ENCODE data around the gene CADM1. TPM values are rescaled to one million over a fixed set of nuclear protein-coding genes. Genes with fewer than 3 reads are reported as not detected.

The CADM1 gene
- total and polyA plus RNA-seq, 10 of the 15 experiments (the other 5 are each of a cell fraction or from before 2014, with no cell fraction given) = 0.03 to 0.48 (median 0.15) TPM; not detected in 3

DNA sequence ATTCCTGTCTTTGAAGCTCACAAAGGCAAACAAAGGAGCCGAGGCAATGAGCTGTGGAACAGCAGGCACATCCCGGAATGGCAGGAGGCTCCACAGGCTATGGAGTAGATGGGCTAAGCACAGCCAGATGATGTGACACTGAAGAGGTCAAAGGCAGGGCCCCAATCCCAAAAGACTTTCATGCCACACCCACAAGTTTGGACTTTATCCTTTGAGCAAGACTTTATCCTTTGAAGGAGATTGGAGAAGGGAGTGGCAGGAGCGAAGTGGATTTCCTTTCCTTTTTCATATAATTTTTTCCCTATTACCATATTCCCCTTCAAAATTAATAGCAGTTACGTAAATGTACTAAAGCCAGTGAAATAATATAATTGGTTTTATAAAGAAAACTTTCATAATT lies 379.4 kb downstream of the CADM1 start (continued):
- TF ChIP-seq, protein P1, sequence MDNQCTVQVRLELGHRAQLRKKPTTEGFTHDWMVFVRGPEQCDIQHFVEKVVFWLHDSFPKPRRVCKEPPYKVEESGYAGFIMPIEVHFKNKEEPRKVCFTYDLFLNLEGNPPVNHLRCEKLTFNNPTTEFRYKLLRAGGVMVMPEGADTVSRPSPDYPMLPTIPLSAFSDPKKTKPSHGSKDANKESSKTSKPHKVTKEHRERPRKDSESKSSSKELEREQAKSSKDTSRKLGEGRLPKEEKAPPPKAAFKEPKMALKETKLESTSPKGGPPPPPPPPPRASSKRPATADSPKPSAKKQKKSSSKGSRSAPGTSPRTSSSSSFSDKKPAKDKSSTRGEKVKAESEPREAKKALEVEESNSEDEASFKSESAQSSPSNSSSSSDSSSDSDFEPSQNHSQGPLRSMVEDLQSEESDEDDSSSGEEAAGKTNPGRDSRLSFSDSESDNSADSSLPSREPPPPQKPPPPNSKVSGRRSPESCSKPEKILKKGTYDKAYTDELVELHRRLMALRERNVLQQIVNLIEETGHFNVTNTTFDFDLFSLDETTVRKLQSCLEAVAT (IDR thresholded peaks at IDR 0.05) = no peak
- TF ChIP-seq STAT1 (conservative IDR thresholded peaks at IDR 0.05) (no peak), E2F4 (IDR thresholded peaks at IDR 0.05; ENCODE audit: low read depth, low read length) (no peak)

GRCh38 chr11:115123641-115124040 lies 380.6 kb downstream of the CADM1 start:
- ATAC-seq (no peak), DNase-seq (ENCODE audit: low read depth, low spot score) (no peak), FAIRE-seq (no peak)
- no peak overlapping the region for H3K27ac ChIP-seq (ENCODE audit: control insufficient read depth, insufficient read depth)
- ChIA-PET RAD21 (ENCODE audit: unreplicated experiment) (no interaction called here), CTCF (no interaction called here), SMC1A (ENCODE audit: uncharacterized antibody, unreplicated experiment) (no interaction called here), POLR2A (no interaction called here)
- TF ChIP-seq RCOR1 (conservative IDR thresholded peaks at IDR 0.05; ENCODE audit: low read depth, low read length) (no peak), EED (IDR thresholded peaks at IDR 0.05; ENCODE audit: low read depth) (no peak), KAT2A (conservative IDR thresholded peaks at IDR 0.05; ENCODE audit: control insufficient read depth, low read depth, low read length) (no peak), GABPA (IDR thresholded peaks at IDR 0.05; ENCODE audit: low read depth) (no peak), NR2C1 (IDR thresholded peaks at IDR 0.05) (no peak), FOXK2 (IDR thresholded peaks at IDR 0.05) (no peak), PAX8 (IDR thresholded peaks at IDR 0.05) (no peak), RFX5 (IDR thresholded peaks at IDR 0.05; ENCODE audit: low read depth, low read length) (no peak), CHD1 (IDR thresholded peaks at IDR 0.05; ENCODE audit: low read depth, low read length) (no peak), NR2F1 (conservative IDR thresholded peaks at IDR 0.05) (no peak), TCF7 (IDR thresholded peaks at IDR 0.05; ENCODE audit: borderline replicate concordance) (no peak), SIX5 (IDR thresholded peaks at IDR 0.05; ENCODE audit: low read depth, low read length, severe bottlenecking) (no peak), EGR1 (IDR thresholded peaks at IDR 0.05; ENCODE audit: borderline replicate concordance in 1 of 2, low read depth in 2 of 2, low read length in 2 of 2) (no peak), CBX3 (IDR thresholded peaks at IDR 0.05; ENCODE audit: borderline replicate concordance, low read depth) (no peak)
- H3K27me3 ChIP-seq (replicated peaks in 1 of 2; ENCODE audit: control insufficient read depth in 2 of 2, insufficient read depth in 2 of 2, low read length in 1 of 2) = 0 out of 4 replicates have a peak, but pooled peaks cover 0 to 3% of the 10 kb centered on the region in 2 experiments
- no TSS peak for BruUV-seq (replicated peaks)
- no peak overlapping the region for H3K4me2 ChIP-seq (ENCODE audit: control insufficient read depth, insufficient read depth)
- no peaks in the 10 kb centered on the region for H4K20me1 ChIP-seq (ENCODE audit: control insufficient read depth, insufficient read depth)
- no peaks in the 10 kb centered on the region for H3K79me2 ChIP-seq (ENCODE audit: control insufficient read depth, insufficient read depth, low read length)
- no peaks in the 10 kb centered on the region; the same call in 1 of the 3 replicates for H3K9me3 ChIP-seq (replicated peaks; ENCODE audit: control insufficient read depth, insufficient read depth, low read length)
- intact Hi-C loops (cut with micrococcal nuclease; ENCODE audit: unreplicated experiment) = no loop called here
- no peak overlapping the region for H3K4me3 ChIP-seq
- no peak overlapping the region for H3K9ac ChIP-seq (ENCODE audit: control insufficient read depth, insufficient read depth, low read length)
- in situ Hi-C loops (cut with MboI) = no loop called here
- H3K4me1 ChIP-seq (ENCODE audit: control insufficient read depth, insufficient read depth, low read length) = no peaks in the 10 kb centered on the region
- no peaks in the 10 kb centered on the region for H3K36me3 ChIP-seq (ENCODE audit: control insufficient read depth in 2 of 2, insufficient read depth in 2 of 2, low read length in 1 of 2)
- 16% methylated on average over 7 of the region's 7 CpGs for WGBS (ENCODE audit: insufficient coverage, insufficient replicate concordance, low lambda C conversion rate, missing lambda C conversion rate)
- H2AFZ ChIP-seq (ENCODE audit: control insufficient read depth, low read depth, low read length) = no peak overlapping the region
